Dendritic cell treated with granulocyte-macrophage colony-stimulating factor and Interleukin-4, amounts not matched to agents 40 ng/mL and 50 ng/mL, for 4 days (primary cell): ENCODE measurements around the gene S1PR3.

Experiments
- H3K27ac Mint-ChIP-seq: one replicate; pipeline ENCODE4 v1.8.0; 2022; ENCODE audit warnings: mild to moderate bottlenecking, mixed read lengths
- H3K27me3 Mint-ChIP-seq: one replicate; pipeline ENCODE4 v1.8.0; 2022; ENCODE audit warnings: mild to moderate bottlenecking, mixed read lengths
- H3K36me3 Mint-ChIP-seq: one replicate; pipeline ENCODE4 v1.8.0; 2022; ENCODE audit warnings: low read depth, mixed read lengths
- H3K4me1 Mint-ChIP-seq: one replicate; pipeline ENCODE4 v1.8.0; 2022; ENCODE audit warnings: low read depth, mixed read lengths
- H3K4me3 Mint-ChIP-seq: one replicate; pipeline ENCODE4 v1.8.0; 2022; ENCODE audit warnings: mild to moderate bottlenecking, moderate library complexity, mixed read lengths
- H3K9me3 Mint-ChIP-seq: one replicate; pipeline ENCODE4 v1.8.0; 2022; ENCODE audit warnings: mixed read lengths
- intact Hi-C: fragments of 100-400 bp; cut with micrococcal nuclease; formaldehyde crosslinking; loops from one replicate; pipeline ENCODE4 v1.15.0; 2022

Gene S1PR3

DNA sequence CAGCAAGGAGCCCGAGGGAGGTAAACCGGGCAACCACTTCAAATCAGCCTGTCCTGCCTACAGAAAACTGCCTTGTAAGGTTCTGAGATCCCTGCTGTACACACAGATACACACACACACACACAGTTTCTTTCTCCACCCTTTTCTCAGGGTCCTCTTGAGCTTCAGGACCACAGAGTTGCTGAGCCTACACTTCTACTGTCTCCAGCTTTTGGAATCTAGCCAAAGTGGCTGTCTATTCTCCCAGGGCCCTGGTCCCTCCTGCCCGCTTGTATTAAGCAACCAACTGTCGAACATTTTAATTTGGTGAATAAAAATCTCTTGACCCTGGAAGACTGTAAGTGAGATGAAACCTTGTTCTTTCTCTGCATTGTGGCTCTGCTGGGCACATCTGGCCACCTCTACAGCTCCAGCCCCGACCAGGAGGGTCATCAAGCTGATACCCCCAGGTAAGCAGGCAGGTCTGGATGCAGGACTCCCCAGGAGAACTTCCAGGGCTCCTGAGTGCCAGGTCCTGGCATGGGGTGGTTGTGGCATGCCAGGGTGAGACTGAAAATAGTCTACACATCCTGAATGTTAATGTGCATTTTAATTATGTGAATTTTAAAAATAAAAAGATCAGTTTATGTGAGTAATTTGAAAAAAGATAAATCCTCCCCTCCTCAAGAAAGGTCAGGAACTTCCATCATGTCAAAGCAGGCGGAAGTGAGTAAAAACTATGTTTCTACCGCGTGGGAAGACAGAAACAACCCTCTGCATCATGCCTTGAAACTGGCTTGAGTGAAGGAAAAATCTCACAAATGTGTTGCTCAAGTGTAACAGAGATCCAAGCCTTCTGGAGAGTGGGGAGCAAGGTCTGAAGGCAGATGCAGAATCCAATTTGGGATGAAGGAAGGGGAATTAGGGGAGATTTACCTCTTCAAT lies 15.0 kb upstream of the S1PR3 start:
- H3K4me1 Mint-ChIP-seq = no peaks in the 10 kb centered on the region
- H3K4me3 Mint-ChIP-seq = no peak overlapping the region
- H3K9me3 Mint-ChIP-seq = no peaks in the 10 kb centered on the region
- peaks cover 16% of the 10 kb centered on the region for H3K27me3 Mint-ChIP-seq
- H3K27ac Mint-ChIP-seq = no peak overlapping the region
- H3K36me3 Mint-ChIP-seq = no peaks in the 10 kb centered on the region
- intact Hi-C loops = no loop called here

DNA sequence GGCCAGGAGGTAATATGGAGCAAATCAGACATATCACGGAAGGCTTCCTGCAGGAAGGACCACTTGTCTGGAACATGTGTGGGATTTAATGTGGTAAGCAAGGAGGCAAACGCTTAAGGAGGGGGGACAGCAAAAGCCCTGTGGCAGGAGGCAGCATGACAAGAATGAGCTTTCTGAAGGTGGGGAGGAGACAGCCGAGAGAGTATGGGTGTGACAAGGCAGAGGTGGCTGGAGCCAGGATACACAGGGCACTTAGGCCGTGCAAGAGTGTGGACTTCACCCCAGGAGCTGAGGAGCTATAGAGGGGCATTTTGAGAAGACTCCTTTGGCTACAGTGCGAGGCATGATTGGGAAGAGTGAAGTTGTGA lies 14.4 kb upstream of the S1PR3 start:
- Mint-ChIP-seq H3K27me3 (peaks cover 16% of the 10 kb centered on the region), H3K9me3 (peaks cover 1% of the 10 kb centered on the region), H3K4me1 (no peaks in the 10 kb centered on the region), H3K36me3 (no peaks in the 10 kb centered on the region), H3K4me3 (no peak overlapping the region), H3K27ac (no peak overlapping the region)
- intact Hi-C loops = no loop called here

DNA sequence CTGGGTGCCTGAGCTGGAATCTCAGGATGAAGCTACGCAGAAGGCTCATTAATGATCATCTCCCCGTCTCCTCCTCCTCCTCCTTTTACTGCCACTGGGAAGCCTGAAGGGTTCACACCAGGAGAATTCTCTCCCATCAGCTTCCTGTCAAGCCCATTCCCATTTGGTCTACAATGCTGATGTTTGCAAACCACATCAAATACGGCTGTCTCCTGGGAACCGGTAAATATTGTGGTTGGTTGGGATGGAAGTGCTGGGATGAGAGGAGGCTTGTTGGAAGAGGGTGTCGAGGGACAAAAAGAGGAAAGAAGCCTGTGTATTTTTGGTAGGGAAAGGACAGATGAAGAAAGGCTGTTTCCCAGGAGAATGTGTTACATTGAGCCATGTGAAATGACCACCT lies 13.2 kb upstream of the S1PR3 start:
- Mint-ChIP-seq H3K27me3 (peaks cover 16% of the 10 kb centered on the region), H3K4me3 (no peak overlapping the region), H3K27ac (no peak overlapping the region), H3K4me1 (no peaks in the 10 kb centered on the region), H3K9me3 (peaks cover 9% of the 10 kb centered on the region), H3K36me3 (no peaks in the 10 kb centered on the region)
- intact Hi-C loops = no loop called here

GRCh38 chr9:88979021-88979420 lies 12.2 kb upstream of the S1PR3 start:
- no peak overlapping the region for H3K27ac Mint-ChIP-seq
- H3K9me3 Mint-ChIP-seq = peaks cover 9% of the 10 kb centered on the region
- H3K4me1 Mint-ChIP-seq = no peaks in the 10 kb centered on the region
- intact Hi-C loops = no loop called here
- H3K27me3 Mint-ChIP-seq = peaks cover 16% of the 10 kb centered on the region
- H3K4me3 Mint-ChIP-seq = no peak overlapping the region
- H3K36me3 Mint-ChIP-seq = no peaks in the 10 kb centered on the region

GRCh38 chr9:88979791-88980190 lies 11.5 kb upstream of the S1PR3 start:
- intact Hi-C loops = no loop called here
- Mint-ChIP-seq H3K9me3 (peaks cover 9% of the 10 kb centered on the region), H3K27ac (no peak overlapping the region)

GRCh38 chr9:88980740-88981203 lies 10.5 kb upstream of the S1PR3 start:
- intact Hi-C loops = no loop called here
- no peak overlapping the region for H3K27ac Mint-ChIP-seq
- peaks cover 9% of the 10 kb centered on the region for H3K9me3 Mint-ChIP-seq
- no peak overlapping the region for H3K4me3 Mint-ChIP-seq
- no peaks in the 10 kb centered on the region for H3K4me1 Mint-ChIP-seq
- no peaks in the 10 kb centered on the region for H3K36me3 Mint-ChIP-seq
- H3K27me3 Mint-ChIP-seq = peaks cover 21% of the 10 kb centered on the region

More at GRCh38 chr9:88979791-88980190, 11.5 kb upstream of the S1PR3 start:
- Mint-ChIP-seq H3K27me3 (peaks cover 17% of the 10 kb centered on the region), H3K4me3 (no peak overlapping the region), H3K36me3 (no peaks in the 10 kb centered on the region), H3K4me1 (no peaks in the 10 kb centered on the region)

- Mint-ChIP-seq H3K9me3 (peaks cover 9% of the 10 kb centered on the region), H3K27ac (no peak overlapping the region), H3K4me1 (peaks cover 13% of the 10 kb centered on the region), H3K4me3 (no peak overlapping the region), H3K27me3 (peaks cover 12% of the 10 kb centered on the region), H3K36me3 (no peaks in the 10 kb centered on the region)
- intact Hi-C loops = no loop called here
These were observed 7.3 kb upstream of the S1PR3 start for GRCh38 chr9:88983865-88984542.

DNA sequence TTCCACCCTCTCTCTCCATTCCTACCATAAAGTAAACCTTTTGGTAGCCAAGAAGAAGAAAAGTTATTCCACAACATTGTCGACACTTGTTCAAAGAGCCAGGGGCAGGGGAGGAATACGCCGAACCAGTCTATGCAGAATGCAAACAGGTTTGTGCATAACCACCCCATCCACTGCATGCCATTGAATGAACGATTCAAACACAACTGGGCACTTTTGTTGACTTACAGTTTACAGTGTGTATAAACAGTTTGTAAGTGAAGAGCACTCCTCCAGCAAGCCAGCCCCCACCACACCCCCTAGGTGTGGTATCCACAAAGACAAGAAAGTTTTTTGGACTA lies 6.8 kb upstream of the S1PR3 start:
- intact Hi-C loops = no loop called here
- H3K4me1 Mint-ChIP-seq = peaks cover 18% of the 10 kb centered on the region
- H3K27me3 Mint-ChIP-seq = peaks cover 12% of the 10 kb centered on the region
- no peak overlapping the region for H3K4me3 Mint-ChIP-seq
- H3K36me3 Mint-ChIP-seq = no peaks in the 10 kb centered on the region
- no peak overlapping the region for H3K27ac Mint-ChIP-seq
- H3K9me3 Mint-ChIP-seq = peaks cover 9% of the 10 kb centered on the region

- intact Hi-C loops = no loop called here
- no peaks in the 10 kb centered on the region for H3K36me3 Mint-ChIP-seq
- H3K4me3 Mint-ChIP-seq = no peak overlapping the region
- H3K27ac Mint-ChIP-seq = no peak overlapping the region
- peaks cover 16% of the 10 kb centered on the region for H3K27me3 Mint-ChIP-seq
- peaks cover 29% of the 10 kb centered on the region for H3K4me1 Mint-ChIP-seq
- H3K9me3 Mint-ChIP-seq = peaks cover 9% of the 10 kb centered on the region
These were observed 5.7 kb upstream of the S1PR3 start for GRCh38 chr9:88985616-88986015.

DNA sequence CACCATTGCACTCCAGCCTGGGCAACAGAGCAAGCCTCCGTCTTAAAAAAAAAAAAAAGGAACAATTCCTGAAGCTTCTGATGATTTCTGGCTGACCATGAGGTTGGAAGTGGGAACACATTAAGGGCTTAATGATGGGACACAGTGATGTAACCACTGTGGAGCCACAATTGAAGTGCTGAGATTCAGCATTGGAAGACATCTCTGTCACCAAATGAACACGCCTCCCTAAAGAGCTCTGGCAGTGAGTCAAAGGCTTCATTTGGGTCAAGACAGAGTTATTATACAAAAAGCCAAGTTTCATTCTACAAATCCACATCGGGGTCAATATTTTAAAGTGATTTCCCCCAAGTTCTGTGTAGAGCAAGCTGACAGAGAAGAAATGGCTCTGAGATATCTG lies 4.5 kb upstream of the S1PR3 start:
- no peak overlapping the region for H3K4me3 Mint-ChIP-seq
- peaks cover 35% of the 10 kb centered on the region for H3K4me1 Mint-ChIP-seq
- peaks cover 26% of the 10 kb centered on the region for H3K27me3 Mint-ChIP-seq
- H3K27ac Mint-ChIP-seq = no peak overlapping the region
- H3K9me3 Mint-ChIP-seq = peaks cover 8% of the 10 kb centered on the region
- no peaks in the 10 kb centered on the region for H3K36me3 Mint-ChIP-seq
- intact Hi-C loops = no loop called here

- Mint-ChIP-seq H3K9me3 (no peaks in the 10 kb centered on the region), H3K36me3 (no peaks in the 10 kb centered on the region), H3K4me1 (peaks cover 44% of the 10 kb centered on the region), H3K4me3 (no peak overlapping the region), H3K27me3 (peaks cover 32% of the 10 kb centered on the region), H3K27ac (no peak overlapping the region)
- intact Hi-C loops = no loop called here
These were observed 3.6 kb upstream of the S1PR3 start for GRCh38 chr9:88987661-88988060.

DNA sequence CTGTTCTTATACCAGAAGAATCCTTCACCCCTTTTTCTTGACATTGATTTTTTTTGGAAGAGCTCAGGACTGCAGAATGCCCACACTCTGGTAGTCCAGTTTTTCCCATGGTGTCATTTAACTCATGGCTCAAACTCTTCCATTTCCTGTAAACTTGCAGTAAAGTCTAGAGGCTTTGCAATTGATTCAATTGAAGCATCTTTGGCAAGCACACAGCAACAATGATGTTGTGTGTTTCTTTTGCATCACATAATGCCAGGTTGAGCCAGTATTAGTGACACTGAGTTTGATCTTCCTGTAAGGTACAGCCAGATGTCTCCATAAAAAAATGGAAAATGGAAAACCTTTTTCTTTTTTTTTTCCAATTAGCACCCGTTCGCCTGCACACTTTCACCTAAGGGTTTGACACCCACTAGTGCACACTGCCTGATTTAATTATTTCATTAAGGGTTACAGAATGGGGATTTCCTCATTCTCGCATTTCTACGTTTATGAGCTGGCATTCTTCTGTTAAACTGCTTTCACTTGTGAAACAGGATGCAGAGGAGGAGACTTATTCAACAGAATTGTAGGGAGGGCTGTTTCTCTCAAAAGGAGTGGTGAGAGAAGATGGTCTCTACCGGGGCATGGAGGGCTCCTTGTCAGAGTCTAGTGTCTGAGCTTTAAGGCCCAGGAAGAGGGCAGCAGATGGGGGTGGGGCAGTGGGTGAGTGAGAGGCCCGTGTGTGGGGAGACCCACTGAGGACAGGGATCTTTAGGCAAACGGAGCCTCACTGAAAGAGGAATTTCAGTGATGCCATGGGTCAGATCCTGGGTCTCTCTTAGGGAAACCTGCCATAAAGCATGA lies 2.2 kb upstream of the S1PR3 start:
- H3K9me3 Mint-ChIP-seq = no peaks in the 10 kb centered on the region
- intact Hi-C loops = no loop called here
- peak overlapping the region; percentile 45 for H3K4me3 Mint-ChIP-seq
- peaks cover 53% of the 10 kb centered on the region for H3K4me1 Mint-ChIP-seq
- peak overlapping the region; percentile 50 for H3K27ac Mint-ChIP-seq
- peaks cover 32% of the 10 kb centered on the region for H3K27me3 Mint-ChIP-seq
- H3K36me3 Mint-ChIP-seq = no peaks in the 10 kb centered on the region

DNA sequence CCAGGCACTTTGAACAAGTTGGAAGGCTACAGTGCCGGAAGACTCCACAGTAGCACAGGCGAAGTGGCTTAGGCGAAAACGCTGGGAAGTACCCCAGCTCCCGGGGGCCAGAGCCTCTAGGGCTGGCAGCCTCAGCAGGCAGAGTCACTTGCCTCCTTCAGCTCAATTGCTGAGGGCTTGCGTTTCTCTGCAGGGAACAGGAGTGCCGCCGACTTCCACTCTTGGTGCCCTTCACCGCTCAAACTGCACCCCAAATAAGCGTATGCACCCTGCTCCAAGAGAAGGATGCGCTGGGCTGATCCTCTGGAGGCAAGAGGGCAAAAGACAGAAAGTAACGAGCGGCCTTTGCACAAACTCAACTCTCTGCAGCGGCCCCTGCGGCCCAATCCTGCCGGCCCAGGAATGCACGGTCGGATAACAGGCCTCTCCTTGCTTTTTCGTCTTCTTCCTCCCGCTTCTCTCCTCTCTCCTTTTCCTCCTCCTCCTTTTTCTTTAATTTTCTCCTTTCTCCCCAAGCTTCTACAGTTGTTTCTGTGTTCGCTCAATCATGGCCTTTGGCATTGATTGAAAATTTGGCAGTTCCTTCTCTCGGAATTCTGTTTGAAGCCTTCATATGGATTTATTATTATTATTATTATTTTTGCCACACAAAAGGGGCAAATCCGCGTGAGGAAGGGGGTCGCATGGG lies 1.1 kb upstream of the S1PR3 start:
- Mint-ChIP-seq H3K36me3 (no peaks in the 10 kb centered on the region), H3K27ac (peak overlapping the region; percentile 50), H3K4me1 (peaks cover 65% of the 10 kb centered on the region), H3K27me3 (peaks cover 26% of the 10 kb centered on the region), H3K9me3 (no peaks in the 10 kb centered on the region), H3K4me3 (no peak overlapping the region)
- intact Hi-C loops = no loop called here
